Tibial artery (tissue), 4 donors: ENCODE results near the gene TGIF2.

Source experiments
- DNase-seq, 2 donors: peaks; one replicate each; pipeline ENCODE4 v3.0.0-alpha.2; 2019
- H3K27ac ChIP-seq, 2 donors: fragments of 200-600 bp; sonication (generic) in 1 of 2; 1 replicate in 1 of 2; 2 replicates in 1 of 2; pipeline ENCODE4 v1.5.1; 2018 to 2019; ENCODE audit warnings: mild to moderate bottlenecking in 1 of 2
- H3K27me3 ChIP-seq, 2 donors: fragments of 200-600 bp; sonication (generic) in 1 of 2; one replicate each; pipeline versions ENCODE4 v1.5.1 to v1.6.0; 2016 to 2019
- H3K36me3 ChIP-seq, 3 donors: fragments of 200-600 bp; sonication (generic) in 2 of 3; one replicate each; pipeline ENCODE4 v1.5.1; 2016 to 2019; ENCODE audit warnings: mild to moderate bottlenecking in 2 of 3
- H3K4me1 ChIP-seq, 4 donors: fragments of 200-600 bp; sonication (generic) in 2 of 4; 1 replicate in 3 of 4; 2 replicates in 1 of 4; pipeline ENCODE4 v1.5.1; 2016 to 2019
- H3K4me3 ChIP-seq, 2 donors: fragments of 200-600 bp; sonication (generic) in 1 of 2; 1 replicate in 1 of 2; 2 replicates in 1 of 2; pipeline ENCODE4 v1.5.1; 2018 to 2019; ENCODE audit warnings: mild to moderate bottlenecking in 2 of 2
- H3K9me3 ChIP-seq, 3 donors: fragments of 200-600 bp; sonication (generic) in 1 of 3; one replicate each; pipeline ENCODE4 v1.5.1; 2016 to 2019
- CTCF ChIP-seq, 2 experiments: fragments of 200-600 bp in 1 of 2; fragments of 450-650 bp in 1 of 2; IDR thresholded peaks; one replicate each; pipeline ENCODE4 v1.5.1; 2017 to 2019; ENCODE audit warnings: antibody characterized with exemption in 2 of 2, mild to moderate bottlenecking in 1 of 2, moderate library complexity in 1 of 2
- intact Hi-C: fragments of 100-400 bp; cut with DNase I; formaldehyde crosslinking; loops from one replicate; pipeline ENCODE4 v1.15.0; 2023; ENCODE audit warnings: low total_unique reads

Gene TGIF2

GRCh38 chr20:36628076-36628475 is 54.7 kb downstream of the TGIF2 start:
- DNase-seq = no peak
- Histone ChIP-seq H3K4me3 (no peak overlapping the region), H3K27me3 (no peaks in the 10 kb centered on the region), H3K4me1 (no peaks in the 10 kb centered on the region), H3K9me3 (no peaks in the 10 kb centered on the region), H3K27ac (no peak overlapping the region), H3K36me3 (no peaks in the 10 kb centered on the region)
- TF ChIP-seq CTCF (IDR thresholded peaks at IDR 0.05) = no peak
- intact Hi-C loops = no loop called here

GRCh38 chr20:36629719-36630681 is 56.6 kb downstream of the TGIF2 start:
- no peak overlapping the region for H3K4me3 ChIP-seq
- H3K27ac ChIP-seq = no peak overlapping the region
- DNase-seq = no peak
- intact Hi-C loops = no loop called here
- H3K36me3 ChIP-seq = no peaks in the 10 kb centered on the region
- no peaks in the 10 kb centered on the region for H3K9me3 ChIP-seq
- no peaks in the 10 kb centered on the region for H3K4me1 ChIP-seq
- no peak for TF ChIP-seq CTCF (IDR thresholded peaks at IDR 0.05)
- no peaks in the 10 kb centered on the region for H3K27me3 ChIP-seq

GRCh38 chr20:36631646-36632045 is 58.2 kb downstream of the TGIF2 start:
- no peak for DNase-seq
- Histone ChIP-seq H3K9me3 (no peaks in the 10 kb centered on the region), H3K4me1 (no peaks in the 10 kb centered on the region), H3K27ac (no peak overlapping the region), H3K27me3 (no peaks in the 10 kb centered on the region), H3K4me3 (no peak overlapping the region), H3K36me3 (no peaks in the 10 kb centered on the region)
- intact Hi-C loops = no loop called here
- TF ChIP-seq CTCF (IDR thresholded peaks at IDR 0.05) = no peak

GRCh38 chr20:36632147-36632486 is 58.7 kb downstream of the TGIF2 start:
- intact Hi-C loops = no loop called here
- Histone ChIP-seq H3K27me3 (no peaks in the 10 kb centered on the region), H3K9me3 (no peaks in the 10 kb centered on the region), H3K27ac (no peak overlapping the region), H3K36me3 (no peaks in the 10 kb centered on the region), H3K4me1 (no peaks in the 10 kb centered on the region), H3K4me3 (no peak overlapping the region)
- TF ChIP-seq CTCF (IDR thresholded peaks at IDR 0.05) = no peak
- no peak for DNase-seq

GRCh38 chr20:36632487-36633284 is 59.3 kb downstream of the TGIF2 start:
- DNase-seq = no peak
- no peak for TF ChIP-seq CTCF (IDR thresholded peaks at IDR 0.05)
- no peaks in the 10 kb centered on the region for H3K9me3 ChIP-seq
- intact Hi-C loops = no loop called here
- no peak overlapping the region for H3K27ac ChIP-seq
- H3K4me1 ChIP-seq = no peaks in the 10 kb centered on the region
- H3K27me3 ChIP-seq = no peaks in the 10 kb centered on the region
- H3K4me3 ChIP-seq = no peak overlapping the region
- H3K36me3 ChIP-seq = no peaks in the 10 kb centered on the region
